ENCODE measurements around the gene COX5A.
"Not testable (repeated sequence)": the region's sequence is repeated elsewhere in the genome, so short reads cannot be mapped to it uniquely, and the experiment has no call there.

The COX5A gene

DNA sequence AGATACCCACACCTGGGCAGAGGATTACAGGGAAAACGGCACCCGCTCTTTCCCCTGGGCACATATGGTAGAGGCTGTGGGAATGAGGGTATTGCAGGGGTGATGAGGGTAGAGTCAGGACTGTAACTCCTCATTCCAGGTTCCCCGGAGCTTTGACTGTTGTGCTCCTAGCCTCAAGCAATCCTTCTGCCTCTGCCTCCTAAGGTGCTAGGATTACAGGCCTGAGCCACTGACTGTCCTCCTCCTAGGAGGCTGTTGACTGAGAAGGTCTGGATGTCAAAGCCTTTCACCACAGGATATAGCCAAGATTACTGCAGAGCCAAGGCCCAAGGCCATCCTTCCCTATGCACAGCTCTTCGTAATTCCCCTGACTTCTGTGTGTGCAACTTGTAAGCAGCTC, 49.2 kb downstream of the COX5A start:
- H3K4me3 ChIP-seq (ENCODE audit: low read depth, low read length), result no peak overlapping the region
- DNase-seq (ENCODE audit: low read depth), result no peak
- TF ChIP-seq, protein P1, sequence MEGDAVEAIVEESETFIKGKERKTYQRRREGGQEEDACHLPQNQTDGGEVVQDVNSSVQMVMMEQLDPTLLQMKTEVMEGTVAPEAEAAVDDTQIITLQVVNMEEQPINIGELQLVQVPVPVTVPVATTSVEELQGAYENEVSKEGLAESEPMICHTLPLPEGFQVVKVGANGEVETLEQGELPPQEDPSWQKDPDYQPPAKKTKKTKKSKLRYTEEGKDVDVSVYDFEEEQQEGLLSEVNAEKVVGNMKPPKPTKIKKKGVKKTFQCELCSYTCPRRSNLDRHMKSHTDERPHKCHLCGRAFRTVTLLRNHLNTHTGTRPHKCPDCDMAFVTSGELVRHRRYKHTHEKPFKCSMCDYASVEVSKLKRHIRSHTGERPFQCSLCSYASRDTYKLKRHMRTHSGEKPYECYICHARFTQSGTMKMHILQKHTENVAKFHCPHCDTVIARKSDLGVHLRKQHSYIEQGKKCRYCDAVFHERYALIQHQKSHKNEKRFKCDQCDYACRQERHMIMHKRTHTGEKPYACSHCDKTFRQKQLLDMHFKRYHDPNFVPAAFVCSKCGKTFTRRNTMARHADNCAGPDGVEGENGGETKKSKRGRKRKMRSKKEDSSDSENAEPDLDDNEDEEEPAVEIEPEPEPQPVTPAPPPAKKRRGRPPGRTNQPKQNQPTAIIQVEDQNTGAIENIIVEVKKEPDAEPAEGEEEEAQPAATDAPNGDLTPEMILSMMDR (IDR thresholded peaks at IDR 0.05; ENCODE audit: insufficient read depth, low read depth, low read length, missing control alignments), result no peak

DNA sequence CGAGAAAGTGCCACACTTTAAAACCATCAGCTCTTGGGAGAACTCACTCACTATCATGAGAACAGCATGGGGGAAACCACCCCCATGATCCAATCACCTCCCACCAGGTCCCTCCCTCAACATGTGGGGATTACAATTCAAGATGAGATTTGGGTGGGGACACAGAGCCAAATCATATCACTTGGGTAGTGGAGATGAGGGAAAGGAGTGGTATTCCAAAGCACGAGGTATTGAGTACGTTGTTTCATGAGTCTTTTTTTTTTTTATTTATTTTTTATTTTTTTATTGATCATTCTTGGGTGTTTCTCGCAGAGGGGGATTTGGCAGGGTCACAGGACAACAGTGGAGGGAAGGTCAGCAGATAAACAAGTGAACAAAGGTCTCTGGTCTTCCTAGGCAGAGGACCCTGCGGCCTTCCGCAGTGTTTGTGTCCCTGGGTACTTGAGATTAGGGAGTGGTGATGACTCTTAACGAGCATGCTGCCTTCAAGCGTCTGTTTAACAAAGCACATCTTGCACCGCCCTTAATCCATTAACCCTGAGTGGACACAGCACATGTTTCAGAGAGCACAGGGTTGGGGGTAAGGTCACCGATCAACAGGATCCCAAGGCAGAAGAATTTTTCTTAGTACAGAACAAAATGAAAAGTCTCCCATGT, 50.2 kb downstream of the COX5A start:
- not testable (repeated sequence) for DNase-seq (ENCODE audit: low read depth); H3K4me3 ChIP-seq (ENCODE audit: low read depth, low read length)

DNA sequence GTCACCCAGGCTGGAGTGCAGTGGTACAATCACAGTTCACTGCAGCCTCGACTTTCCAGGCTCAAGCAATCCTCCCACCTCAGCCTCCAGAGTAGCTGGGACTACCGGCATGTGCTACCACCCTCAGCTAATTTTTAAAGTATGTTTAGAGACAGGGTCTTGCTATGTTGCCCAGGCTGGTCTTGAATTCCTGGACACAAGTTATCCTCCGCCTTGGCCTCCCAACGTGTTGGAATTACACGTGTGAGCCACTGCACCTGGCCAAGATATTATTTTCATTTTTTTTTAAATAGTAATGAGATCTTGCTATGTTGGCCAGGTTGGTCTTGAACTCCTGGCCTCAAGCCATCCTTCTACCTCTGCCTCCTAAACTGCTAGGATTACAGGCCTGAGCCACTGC, 52.4 kb downstream of the COX5A start:
- no peak for DNase-seq (ENCODE audit: low read depth)
- TF ChIP-seq, protein P1 (IDR thresholded peaks at IDR 0.05; ENCODE audit: insufficient read depth, low read depth, low read length, missing control alignments), result no peak
- no peak overlapping the region for H3K4me3 ChIP-seq (ENCODE audit: low read depth, low read length)

DNA sequence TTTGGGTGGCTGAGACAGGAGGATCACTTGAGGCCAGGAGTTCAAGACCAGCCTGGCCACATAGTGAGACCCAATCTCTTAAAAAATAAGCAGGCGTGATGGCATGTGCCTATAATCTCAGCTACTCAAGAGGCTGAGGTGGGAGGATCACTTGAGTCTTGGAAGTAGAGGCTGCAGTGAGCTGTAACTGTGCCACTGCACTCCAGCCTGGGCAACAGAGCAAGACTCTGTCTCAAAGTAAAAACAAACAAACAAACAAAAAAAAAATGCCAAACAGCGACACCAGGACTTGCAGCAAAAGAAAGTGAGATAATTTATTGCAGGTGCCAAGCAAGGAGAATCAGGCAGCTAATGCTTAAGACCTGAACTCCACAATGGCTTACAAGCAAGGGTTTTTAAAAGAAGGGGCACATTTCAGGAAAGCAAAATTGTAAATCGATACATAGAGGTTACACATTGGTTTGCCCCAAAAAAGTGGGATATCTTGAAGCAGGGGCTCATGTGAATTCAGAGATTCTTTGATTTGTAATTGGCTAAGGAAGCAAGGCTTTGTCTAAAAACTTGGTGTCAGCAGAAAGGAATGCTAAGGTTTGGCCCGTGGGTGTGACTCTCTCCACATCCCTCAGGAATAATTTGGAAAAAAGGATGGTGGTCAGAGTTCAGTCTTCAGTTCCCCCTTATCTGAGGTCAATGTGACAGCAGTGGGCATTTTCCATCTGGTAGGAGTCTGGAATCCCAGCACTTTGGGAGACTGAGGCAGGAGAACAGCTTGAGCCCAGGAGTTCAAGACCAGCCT, 53.2 kb downstream of the COX5A start:
- no peak overlapping the region for H3K4me3 ChIP-seq (ENCODE audit: low read depth, low read length)
- TF ChIP-seq, protein P1 (IDR thresholded peaks at IDR 0.05; ENCODE audit: insufficient read depth, low read depth, low read length, missing control alignments), result no peak
- no peak for DNase-seq (ENCODE audit: low read depth)

DNA sequence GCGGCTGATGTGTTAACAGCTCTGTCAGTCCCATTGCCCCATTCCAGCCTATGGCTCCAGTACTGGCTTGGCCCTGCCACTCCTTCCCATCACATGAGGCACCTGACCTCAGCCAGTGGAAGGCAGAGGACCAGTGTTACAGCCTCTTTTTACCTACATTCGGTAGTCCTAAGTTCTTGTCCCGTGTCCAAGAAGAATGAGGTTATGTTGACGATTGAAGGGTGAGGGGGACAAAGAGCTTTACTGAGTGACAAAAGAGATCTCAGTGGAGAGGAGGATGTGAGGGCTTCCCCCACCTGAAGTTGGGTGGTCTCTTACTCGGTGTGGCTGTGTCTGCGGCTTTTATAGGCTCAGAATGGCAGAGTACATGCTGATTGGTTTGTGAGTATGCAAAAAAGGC, 55.3 kb downstream of the COX5A start:
- H3K4me3 ChIP-seq (ENCODE audit: low read depth, low read length), result no peak overlapping the region
- DNase-seq (ENCODE audit: low read depth), result no peak
- TF ChIP-seq, protein P1 (IDR thresholded peaks at IDR 0.05; ENCODE audit: insufficient read depth, low read depth, low read length, missing control alignments), result no peak

DNA sequence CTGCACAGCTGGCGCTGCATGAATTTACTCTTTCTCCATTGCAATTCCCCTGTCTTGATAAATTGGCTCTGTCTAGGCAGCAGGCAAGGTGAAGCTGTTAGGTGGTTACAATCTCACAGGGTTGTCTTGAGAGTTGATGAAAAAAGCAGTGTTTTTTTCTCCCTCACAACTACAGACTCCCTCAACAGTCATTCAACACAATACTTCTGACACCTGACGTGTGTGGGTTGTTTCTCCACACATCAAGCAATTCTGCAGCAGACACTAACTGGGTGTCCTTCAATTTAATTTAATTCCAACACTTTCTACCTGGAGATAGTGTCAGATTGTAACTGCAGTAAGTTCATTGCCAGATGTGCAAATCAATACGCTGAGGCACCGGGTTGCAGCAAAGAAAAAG, 59.6 kb downstream of the COX5A start:
- no peak overlapping the region for H3K4me3 ChIP-seq (ENCODE audit: low read depth, low read length)
- DNase-seq (ENCODE audit: low read depth), result no peak
- TF ChIP-seq, protein P1 (IDR thresholded peaks at IDR 0.05; ENCODE audit: insufficient read depth, low read depth, low read length, missing control alignments), result no peak

DNA sequence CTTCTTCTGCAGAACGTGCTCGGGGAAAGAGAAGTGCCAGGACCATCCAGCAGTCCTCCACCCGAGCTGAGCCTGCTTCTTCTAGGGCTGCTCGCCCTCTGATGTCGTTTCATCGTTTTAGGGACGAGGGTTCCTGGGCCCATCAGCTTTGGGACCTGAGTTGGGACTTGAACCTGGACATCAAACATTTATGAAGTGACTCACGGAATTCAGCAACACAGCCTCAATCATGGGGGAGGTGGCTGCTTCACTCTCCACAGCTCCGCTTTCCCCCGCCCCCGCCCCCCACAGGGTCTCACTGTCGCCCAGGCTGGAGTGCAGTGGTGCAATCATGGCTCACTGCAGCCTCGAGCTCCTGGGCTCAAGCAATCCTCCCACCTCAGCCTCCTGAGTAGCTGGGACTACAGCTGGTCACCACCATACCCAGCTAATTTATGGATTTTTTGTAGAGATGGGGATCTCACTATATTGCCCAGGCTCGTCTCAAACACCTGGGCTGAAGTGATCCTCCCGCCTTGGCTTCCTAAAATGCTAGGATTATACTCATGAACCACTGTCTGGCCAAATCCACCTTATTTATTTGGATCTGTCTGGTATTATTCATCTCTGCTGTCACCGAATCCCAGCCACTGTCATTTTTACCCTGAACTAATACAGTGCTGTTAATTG, 64.0 kb downstream of the COX5A start:
- TF ChIP-seq, protein P1 (IDR thresholded peaks at IDR 0.05; ENCODE audit: insufficient read depth, low read depth, low read length, missing control alignments), result no peak
- H3K4me3 ChIP-seq (ENCODE audit: low read depth, low read length), result peak overlapping the region; percentile 99
- DNase-seq (ENCODE audit: low read depth), result peak; percentile 37

Data from GM12865 (cell line).